Stimulated activated CD8-positive, alpha-beta memory T cell treated with anti-CD3 and anti-CD28 coated beads, Interleukin-2, amount 100 ng/mL, for 1 hour (primary cell): ENCODE data around the gene SS18L1.
"Not testable (repeated sequence)": the region's sequence is repeated elsewhere in the genome, so short reads cannot be mapped to it uniquely, and the experiment has no call there.

Source experiments
- DNase-seq, 2 donors: peaks; one replicate each; pipeline ENCODE4 v3.0.0-alpha.2; 2020; ENCODE audit warnings: low read depth in 2 of 2

Gene SS18L1

DNA sequence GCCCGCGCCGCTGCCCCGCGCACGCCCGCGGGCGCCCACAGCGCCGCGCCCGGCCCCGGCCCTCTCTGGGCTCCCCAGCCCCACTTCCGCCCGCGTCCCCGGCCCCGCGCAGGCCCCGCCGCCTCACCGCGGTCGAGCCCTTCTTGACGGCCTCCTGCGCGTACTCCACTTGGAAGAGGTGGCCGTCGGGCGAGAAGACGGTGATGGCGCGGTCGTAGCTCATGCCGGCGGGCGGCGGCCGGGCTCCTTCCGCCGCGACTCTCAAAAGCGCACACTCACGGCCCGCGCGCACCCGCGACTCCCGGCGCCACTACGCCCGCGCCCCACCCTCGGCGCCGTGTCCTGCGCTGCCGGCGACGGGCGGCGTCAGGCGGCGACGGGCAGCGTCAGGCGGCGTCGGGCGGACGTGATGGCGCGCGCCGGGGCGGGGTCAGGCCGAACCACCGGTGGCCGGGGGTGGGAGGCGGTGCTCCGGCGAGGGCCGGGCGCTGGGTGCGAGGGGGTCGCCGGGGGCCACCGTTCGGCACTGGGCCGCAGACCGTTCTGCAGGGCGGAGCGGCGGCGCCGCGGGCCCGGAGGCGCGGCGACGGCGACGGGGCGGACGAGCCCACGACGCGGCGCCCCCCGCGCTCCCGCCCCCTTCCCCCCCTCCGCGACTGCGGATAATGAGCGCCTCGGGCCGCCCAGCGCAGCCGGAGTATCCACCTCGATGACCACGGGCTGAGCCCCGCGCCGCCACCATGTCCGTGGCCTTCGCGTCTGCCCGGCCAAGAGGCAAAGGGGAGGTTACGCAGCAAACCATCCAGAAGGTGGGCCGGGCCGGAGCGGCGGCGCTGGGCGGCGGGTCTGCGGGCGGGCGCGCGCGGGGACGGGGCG, at the start of gene SS18L1, which contains the start of gene PSMA7:
SS18L1 (plus strand) TSS at position 689 of the 876 bp plus-strand sequence; CDS start at position 741, 52 bp downstream.
PSMA7 (minus strand) TSS at position 314 of the 876 bp plus-strand sequence; CDS start at position 223, 91 bp downstream.
- peak; percentile 68 to 77 for DNase-seq

GRCh38 chr20:62096421-62097380, 46.9 kb upstream of the SS18L1 start:
- DNase-seq = no peak

DNA sequence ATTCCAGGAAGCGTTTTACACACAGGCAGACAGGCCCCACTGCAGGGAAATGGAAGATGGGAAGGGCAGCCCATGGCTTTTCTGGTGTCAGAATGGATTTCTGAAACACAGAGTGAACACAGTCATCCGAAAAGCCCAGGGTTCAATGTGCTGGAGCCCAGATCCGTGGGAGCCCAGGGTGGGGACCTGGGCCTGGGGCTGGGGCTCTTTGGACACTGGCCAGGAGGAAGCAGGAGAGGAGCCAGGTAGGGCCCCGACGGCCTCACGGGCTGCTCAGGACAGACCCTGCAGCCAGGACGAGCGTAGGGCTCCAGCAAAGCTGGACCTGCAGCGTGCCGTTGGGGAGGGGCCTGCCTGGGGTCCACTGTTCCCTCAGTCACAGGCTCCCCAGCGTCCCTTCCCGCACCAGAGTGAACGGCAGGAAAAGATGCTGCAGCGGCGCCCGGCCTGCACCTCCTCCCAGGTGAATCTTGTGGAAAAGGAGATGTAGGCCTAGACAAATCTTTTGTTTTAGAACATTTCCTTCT, 45.6 kb upstream of the SS18L1 start:
- DNase-seq = no peak

- DNase-seq = no peak
These were observed 42.5 kb upstream of the SS18L1 start for GRCh38 chr20:62101078-62101477.

- no peak for DNase-seq
These were observed 39.9 kb upstream of the SS18L1 start for GRCh38 chr20:62103508-62104233.

GRCh38 chr20:62104234-62104789, 39.3 kb upstream of the SS18L1 start:
- DNase-seq = no peak

- no peak for DNase-seq
These were observed 38.7 kb upstream of the SS18L1 start for GRCh38 chr20:62104791-62105345.

DNA sequence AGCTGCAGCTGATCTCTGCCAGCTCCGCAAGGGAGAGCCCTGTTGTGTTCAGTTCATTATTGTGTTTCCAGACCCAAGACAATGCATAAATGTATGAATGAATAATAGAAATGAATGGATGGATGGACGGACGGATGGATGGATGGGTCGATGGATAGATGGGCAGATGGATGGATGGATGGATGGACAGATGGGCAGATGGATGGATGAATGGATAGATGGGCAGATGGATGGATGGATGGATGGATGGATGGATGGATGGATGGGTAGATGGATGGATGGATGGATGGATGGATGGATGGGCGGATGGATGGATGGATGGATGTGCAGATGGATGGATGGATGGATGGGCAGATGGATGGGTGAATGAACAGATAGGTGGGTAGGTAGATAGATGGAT, 38.0 kb upstream of the SS18L1 start:
- no peak for DNase-seq

GRCh38 chr20:62111148-62111547, 32.4 kb upstream of the SS18L1 start:
- DNase-seq = no peak

- DNase-seq = no peak
These were observed 31.2 kb upstream of the SS18L1 start for GRCh38 chr20:62112368-62112767.

DNA sequence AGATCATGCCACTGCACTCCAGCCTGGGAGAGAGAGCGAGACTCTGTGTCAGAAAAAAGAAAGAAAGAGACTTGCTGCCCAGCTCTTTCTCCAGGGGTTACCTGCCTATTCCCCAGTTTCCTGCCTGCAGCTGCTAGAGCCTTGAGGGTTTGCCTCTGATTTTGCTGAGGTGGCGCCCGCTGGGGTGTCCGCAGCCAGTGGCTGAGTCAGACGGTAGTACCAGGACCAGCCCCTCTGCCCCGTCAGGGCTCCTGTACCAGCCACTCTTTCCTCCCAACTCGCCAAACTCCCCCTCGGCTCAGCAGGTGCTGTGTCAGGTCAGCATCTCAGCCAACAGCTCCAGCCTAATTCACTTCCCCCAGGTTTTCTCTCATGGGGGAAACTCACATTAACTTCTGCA, 28.7 kb upstream of the SS18L1 start:
- no peak for DNase-seq

GRCh38 chr20:62115800-62116407, 27.7 kb upstream of the SS18L1 start:
- DNase-seq = not testable (repeated sequence)

DNA sequence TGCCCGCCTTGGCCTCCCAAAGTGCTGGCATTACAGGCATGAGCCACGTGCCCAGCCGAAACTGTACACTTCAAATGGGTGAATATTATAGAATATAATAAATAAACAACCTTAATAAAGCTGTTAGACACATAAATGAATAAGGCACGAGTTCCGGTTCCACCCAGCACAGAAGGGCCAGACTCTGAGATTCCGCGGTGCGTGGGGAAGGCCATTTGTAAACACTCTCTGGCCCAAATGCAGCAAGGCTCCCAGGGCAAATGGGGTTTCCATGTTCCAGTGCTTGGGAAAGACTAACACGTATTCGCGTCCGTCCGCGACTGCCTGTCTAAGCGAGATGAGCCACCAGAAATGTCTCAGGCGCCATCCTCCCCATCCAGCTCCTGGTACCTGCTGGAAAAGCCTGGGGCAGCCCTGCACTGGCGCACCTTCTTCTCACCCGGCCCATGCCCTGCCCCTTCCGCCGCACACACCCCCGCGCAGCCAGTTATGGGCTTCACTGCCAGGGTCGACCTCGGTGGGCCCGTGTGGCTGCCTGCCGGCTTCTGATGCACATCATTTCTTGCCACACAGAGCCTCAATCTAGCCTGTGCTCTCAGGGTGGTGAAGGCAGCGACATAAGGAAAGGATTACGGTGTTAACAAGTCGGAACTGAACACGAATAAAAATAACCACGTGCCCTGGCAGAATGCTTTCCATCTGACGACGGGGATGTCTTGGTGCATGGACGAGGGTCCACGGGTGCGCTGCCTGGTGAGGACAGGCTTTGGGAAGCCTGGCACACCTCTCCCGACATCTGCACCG, 26.8 kb upstream of the SS18L1 start:
- no peak for DNase-seq

- no peak for DNase-seq
These were observed 26.3 kb upstream of the SS18L1 start for GRCh38 chr20:62117362-62117646.

- DNase-seq = peak; percentile 40 to 58
These were observed 25.9 kb upstream of the SS18L1 start for GRCh38 chr20:62117658-62118057.

GRCh38 chr20:62118113-62119043, 25.2 kb upstream of the SS18L1 start:
- no peak for DNase-seq

DNA sequence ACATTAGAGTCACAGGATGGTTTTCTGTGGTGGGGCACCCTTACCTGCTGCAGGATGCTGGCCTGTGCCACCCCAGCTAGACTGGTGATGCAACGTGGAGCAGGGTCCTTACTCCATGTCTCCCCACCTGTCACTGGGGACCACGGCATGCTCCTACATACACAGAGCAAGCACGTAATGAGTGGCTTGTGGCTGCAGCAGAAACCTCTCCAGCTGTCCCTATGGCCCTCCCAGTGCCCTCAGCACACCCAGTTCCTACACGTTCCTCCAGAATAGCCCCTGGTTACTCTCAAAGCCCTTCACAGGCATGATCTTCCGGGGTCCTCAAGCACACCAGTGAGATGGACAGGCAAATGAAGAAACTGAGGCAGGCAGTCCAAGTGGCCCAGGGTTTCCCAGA, 24.5 kb upstream of the SS18L1 start:
- no peak for DNase-seq

- no peak for DNase-seq
These were observed 23.8 kb upstream of the SS18L1 start for GRCh38 chr20:62119591-62120364.
